NCI-H345 treated with DMSO at 0.1 percent for 48 hours (cell line): Measurements from ENCODE around the gene BACH2.

Experiments used
- DNase-seq: peaks from one replicate; lab custom pipeline; 2025; ENCODE audit not compliant: unreplicated experiment; lab: John Stamatoyannopoulos, UW

The BACH2 gene

GRCh38 chr6:90098627-90099026 lies 198.0 kb downstream of the BACH2 start:
- DNase-seq, result no peak

GRCh38 chr6:90098001-90098531 lies 198.6 kb downstream of the BACH2 start:
- DNase-seq, result no peak

- DNase-seq, result no peak
Measured at GRCh38 chr6:90097356-90097755, 199.3 kb downstream of the BACH2 start.

- DNase-seq, result no peak
Measured at GRCh38 chr6:90096818-90097217, 199.8 kb downstream of the BACH2 start.

- DNase-seq, result no peak
Measured at GRCh38 chr6:90095788-90096187, 200.9 kb downstream of the BACH2 start.

- DNase-seq, result no peak
Measured at GRCh38 chr6:90095145-90095544, 201.5 kb downstream of the BACH2 start.

GRCh38 chr6:90093558-90094073 lies 203.0 kb downstream of the BACH2 start:
- no peak for DNase-seq

- DNase-seq, result no peak
Measured at GRCh38 chr6:90090866-90091265, 205.8 kb downstream of the BACH2 start.

GRCh38 chr6:90088009-90088408 lies 208.6 kb downstream of the BACH2 start:
- no peak for DNase-seq

GRCh38 chr6:90087106-90087833 lies 209.4 kb downstream of the BACH2 start:
- DNase-seq, result no peak

- no peak for DNase-seq
Measured at GRCh38 chr6:90086517-90086916, 210.1 kb downstream of the BACH2 start.

- DNase-seq, result no peak
Measured at GRCh38 chr6:90083891-90084290, 212.8 kb downstream of the BACH2 start.

GRCh38 chr6:90082847-90083246 lies 213.8 kb downstream of the BACH2 start:
- no peak for DNase-seq

- DNase-seq, result no peak
Measured at GRCh38 chr6:90080876-90081481, 215.7 kb downstream of the BACH2 start.

GRCh38 chr6:90079560-90080490 lies 216.8 kb downstream of the BACH2 start:
- DNase-seq, result no peak

GRCh38 chr6:90078513-90079289 lies 217.9 kb downstream of the BACH2 start:
- DNase-seq, result no peak

- DNase-seq, result no peak
Measured at GRCh38 chr6:90076511-90077415, 219.9 kb downstream of the BACH2 start.

- DNase-seq, result peak; percentile 15
Measured at GRCh38 chr6:90074161-90074850, 222.3 kb downstream of the BACH2 start.

GRCh38 chr6:90072935-90073464 lies 223.6 kb downstream of the BACH2 start:
- no peak for DNase-seq
